ENCODE results near the gene C1S. TPM values are rescaled to one million over a fixed set of nuclear protein-coding genes. Genes with fewer than 3 reads are reported as not detected.

The C1S gene
- total and polyA plus RNA-seq, 8 donors = 20.4 to 162 (median 41.8) TPM

- no peak for FAIRE-seq
These were observed 50.1 kb downstream of the C1S start for GRCh38 chr12:7110661-7111060.

GRCh38 chr12:7112041-7112440 is 51.5 kb downstream of the C1S start:
- intact Hi-C loops (cut with DNase I) = no loop called here
- Histone ChIP-seq H3K27me3 (no peaks in the 10 kb centered on the region), H3K36me3 (no peaks in the 10 kb centered on the region), H3K27ac (no peak overlapping the region), H3K4me1 (peaks cover 0 to 13% (median 10%) of the 10 kb centered on the region in 3 donors), H3K9me3 (no peaks in the 10 kb centered on the region), H3K4me3 (no peak overlapping the region)
- no peak for ATAC-seq
- no peak for FAIRE-seq
- no peak for DNase-seq
- TF ChIP-seq CTCF (IDR thresholded peaks at IDR 0.05) = no peak
- WGBS, 2 donors = 82% methylated on average over 4 of the region's 4 CpGs

More at GRCh38 chr12:7110661-7111060, 50.1 kb downstream of the C1S start:
- Histone ChIP-seq H3K27me3 (no peaks in the 10 kb centered on the region), H3K4me3 (no peak overlapping the region), H3K36me3 (no peaks in the 10 kb centered on the region), H3K9me3 (no peaks in the 10 kb centered on the region), H3K27ac (no peak overlapping the region), H3K4me1 (peaks cover 5 to 17% (median 16%) of the 10 kb centered on the region in 3 donors)
- intact Hi-C loops (cut with DNase I) = no loop called here
- 87 to 89% methylated on average over 5 of the region's 5 CpGs for WGBS, 2 donors
- ATAC-seq (no peak), DNase-seq (no peak)
- TF ChIP-seq CTCF (IDR thresholded peaks at IDR 0.05) = no peak

GRCh38 chr12:7113389-7113871 is 52.9 kb downstream of the C1S start:
- ATAC-seq = peak in 3 of 4 donors; percentile 19 to 33 (median 23)
- no peaks in the 10 kb centered on the region for H3K9me3 ChIP-seq
- intact Hi-C loops (cut with DNase I) = no loop called here
- 16 to 34% methylated on average over 5 of the region's 5 CpGs for WGBS, 2 donors
- H3K27ac ChIP-seq = no peak overlapping the region
- no peak for FAIRE-seq
- TF ChIP-seq CTCF (IDR thresholded peaks at IDR 0.05) = peak; percentile 77 to 83 (median 80)
- H3K36me3 ChIP-seq = no peaks in the 10 kb centered on the region
- peaks cover 0 to 7% (median 5%) of the 10 kb centered on the region in 3 donors for H3K4me1 ChIP-seq
- H3K4me3 ChIP-seq = no peak overlapping the region
- peak in 1 of 6 donors; percentile 46 for DNase-seq
- H3K27me3 ChIP-seq = no peaks in the 10 kb centered on the region

- ATAC-seq (no peak), FAIRE-seq (no peak), DNase-seq (peak in 1 of 6 donors; percentile 30)
- Histone ChIP-seq H3K27me3 (no peaks in the 10 kb centered on the region), H3K9me3 (no peaks in the 10 kb centered on the region), H3K27ac (no peak overlapping the region), H3K4me1 (peaks cover 0 to 7% (median 5%) of the 10 kb centered on the region in 3 donors), H3K36me3 (no peaks in the 10 kb centered on the region), H3K4me3 (no peak overlapping the region)
- TF ChIP-seq CTCF (IDR thresholded peaks at IDR 0.05) = no peak
- WGBS, 2 donors = 77 to 82% methylated on average over 11 of the region's 11 CpGs
- intact Hi-C loops (cut with DNase I) = no loop called here
These were observed 53.5 kb downstream of the C1S start for GRCh38 chr12:7114008-7114407.

GRCh38 chr12:7114851-7115250 is 54.3 kb downstream of the C1S start:
- intact Hi-C loops (cut with DNase I) = no loop called here
- no peaks in the 10 kb centered on the region for H3K27me3 ChIP-seq
- no peak overlapping the region for H3K4me3 ChIP-seq
- peaks cover 0 to 7% (median 0%) of the 10 kb centered on the region in 3 donors for H3K4me1 ChIP-seq
- WGBS, 2 donors = 79 to 82% methylated on average over 6 of the region's 6 CpGs
- FAIRE-seq (no peak), ATAC-seq (no peak), DNase-seq (no peak)
- H3K27ac ChIP-seq = no peak overlapping the region
- H3K9me3 ChIP-seq = no peaks in the 10 kb centered on the region
- H3K36me3 ChIP-seq = no peaks in the 10 kb centered on the region
- no peak for TF ChIP-seq CTCF (IDR thresholded peaks at IDR 0.05)
